GM12801 (cell line): ENCODE results near the gene TAF1L.

Source experiments
- TF ChIP-seq, protein P1 (sequence below): IDR thresholded peaks from one replicate; pipeline ENCODE4 v1.5.1; 2011; ENCODE audit warnings: control low read depth; ENCODE audit not compliant: insufficient read length; ENCODE audit errors: extremely low read depth

The TAF1L gene

DNA sequence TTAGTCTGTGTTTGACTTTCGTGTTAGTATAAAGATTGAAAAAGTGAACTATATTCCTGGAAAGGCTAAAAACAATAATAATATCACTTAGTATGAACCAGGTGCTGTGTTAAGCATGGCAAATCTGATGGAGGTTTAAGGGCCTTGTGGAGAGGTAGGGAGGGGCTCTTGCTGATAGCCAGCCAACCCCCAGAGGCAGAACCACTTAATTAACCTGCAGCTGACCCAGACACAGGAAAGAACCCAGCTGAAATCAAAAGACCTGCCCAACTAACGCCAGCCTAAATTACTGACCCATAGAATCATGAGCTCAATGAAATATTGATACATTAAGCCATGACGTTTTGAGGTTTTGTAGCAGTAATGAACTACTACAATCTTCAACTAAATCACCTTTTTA is 28.3 kb upstream of the TAF1L start:
- TF ChIP-seq, protein P1, sequence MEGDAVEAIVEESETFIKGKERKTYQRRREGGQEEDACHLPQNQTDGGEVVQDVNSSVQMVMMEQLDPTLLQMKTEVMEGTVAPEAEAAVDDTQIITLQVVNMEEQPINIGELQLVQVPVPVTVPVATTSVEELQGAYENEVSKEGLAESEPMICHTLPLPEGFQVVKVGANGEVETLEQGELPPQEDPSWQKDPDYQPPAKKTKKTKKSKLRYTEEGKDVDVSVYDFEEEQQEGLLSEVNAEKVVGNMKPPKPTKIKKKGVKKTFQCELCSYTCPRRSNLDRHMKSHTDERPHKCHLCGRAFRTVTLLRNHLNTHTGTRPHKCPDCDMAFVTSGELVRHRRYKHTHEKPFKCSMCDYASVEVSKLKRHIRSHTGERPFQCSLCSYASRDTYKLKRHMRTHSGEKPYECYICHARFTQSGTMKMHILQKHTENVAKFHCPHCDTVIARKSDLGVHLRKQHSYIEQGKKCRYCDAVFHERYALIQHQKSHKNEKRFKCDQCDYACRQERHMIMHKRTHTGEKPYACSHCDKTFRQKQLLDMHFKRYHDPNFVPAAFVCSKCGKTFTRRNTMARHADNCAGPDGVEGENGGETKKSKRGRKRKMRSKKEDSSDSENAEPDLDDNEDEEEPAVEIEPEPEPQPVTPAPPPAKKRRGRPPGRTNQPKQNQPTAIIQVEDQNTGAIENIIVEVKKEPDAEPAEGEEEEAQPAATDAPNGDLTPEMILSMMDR, result no peak

DNA sequence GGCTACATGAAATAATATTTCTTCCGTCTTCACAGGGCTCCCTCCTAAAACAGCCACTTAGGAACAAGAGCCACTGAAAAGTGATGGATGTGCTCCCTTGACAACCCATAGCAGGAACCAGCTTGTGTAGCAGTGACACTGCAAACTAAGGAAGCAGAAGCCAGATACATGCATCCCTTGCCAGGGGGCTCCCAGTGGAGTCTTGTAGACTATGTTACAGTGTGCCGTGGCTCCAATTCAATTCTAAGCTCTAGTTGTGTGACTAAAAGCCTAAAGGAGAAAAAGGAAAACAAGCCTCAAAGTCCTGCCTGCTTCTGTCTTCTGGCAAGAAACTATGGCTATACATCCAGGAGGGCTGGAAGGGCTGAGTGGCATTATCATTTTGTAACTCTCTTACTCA is 12.2 kb upstream of the TAF1L start:
- TF ChIP-seq, protein P1, result no peak

DNA sequence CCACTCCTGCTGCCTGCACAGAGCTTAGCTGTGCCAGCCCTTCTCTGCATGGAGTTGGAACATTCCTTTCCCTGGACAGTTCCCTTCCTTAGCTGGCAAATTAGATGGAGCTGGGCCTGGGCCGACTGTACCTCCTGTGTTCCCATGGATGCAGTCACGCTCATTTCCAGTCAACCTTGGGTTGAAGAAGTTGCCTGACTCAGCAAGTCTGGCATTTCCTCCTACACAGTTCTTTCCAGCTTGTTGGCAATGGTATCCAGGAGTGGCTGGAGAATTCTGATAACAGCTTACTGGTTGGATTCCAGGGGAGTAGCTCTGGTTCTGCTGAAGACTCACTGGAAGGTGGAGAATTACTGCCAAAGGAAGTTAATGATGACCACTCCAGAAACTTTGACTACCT is 9.2 kb upstream of the TAF1L start:
- TF ChIP-seq, protein P1, result no peak

DNA sequence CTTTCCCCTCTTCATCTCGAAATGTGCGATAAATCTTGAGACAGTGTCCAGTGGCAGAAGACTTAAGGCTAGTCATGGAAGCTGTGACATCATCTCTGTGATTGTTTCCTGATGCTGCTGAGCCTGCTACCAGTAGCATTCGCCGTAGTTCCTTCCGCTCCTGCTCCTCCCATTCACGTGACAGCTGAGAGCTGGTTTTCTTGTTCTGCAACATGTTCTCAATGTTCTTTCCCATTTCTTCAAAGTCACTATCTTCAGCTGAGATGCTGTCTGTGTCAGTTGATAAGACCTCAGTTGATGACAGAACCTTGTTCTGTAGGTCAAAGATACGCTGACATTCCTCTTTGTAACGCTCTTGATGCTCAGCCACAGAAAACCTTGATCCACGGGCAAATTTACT is 3.5 kb downstream of the TAF1L start:
- TF ChIP-seq, protein P1, result no peak

DNA sequence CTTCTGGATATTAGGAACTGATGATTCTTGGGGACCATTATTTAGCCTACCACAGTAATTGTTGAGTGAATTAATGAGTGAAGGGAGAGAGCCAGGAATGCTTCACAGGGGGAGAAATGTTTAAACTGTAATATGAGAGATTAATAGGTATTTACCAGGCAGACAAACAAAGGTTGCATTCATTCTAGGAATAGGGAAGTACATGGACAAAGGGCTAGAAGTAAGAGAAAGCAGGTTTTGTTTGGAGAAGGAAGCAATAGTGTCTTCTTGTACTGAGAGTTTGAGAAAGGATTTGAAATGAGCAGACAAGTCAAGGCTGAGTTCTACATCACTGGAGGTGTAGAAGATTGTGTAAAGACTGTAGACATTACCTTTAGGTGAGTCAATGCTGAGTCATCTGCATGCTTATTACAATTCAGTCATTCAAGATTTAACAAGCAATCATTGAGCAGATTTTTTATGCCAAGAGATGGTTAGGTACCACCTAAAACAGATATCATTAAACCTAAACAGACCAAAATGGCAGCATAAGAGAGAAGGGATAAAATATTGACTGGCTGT is 8.0 kb downstream of the TAF1L start:
- TF ChIP-seq, protein P1, result no peak

DNA sequence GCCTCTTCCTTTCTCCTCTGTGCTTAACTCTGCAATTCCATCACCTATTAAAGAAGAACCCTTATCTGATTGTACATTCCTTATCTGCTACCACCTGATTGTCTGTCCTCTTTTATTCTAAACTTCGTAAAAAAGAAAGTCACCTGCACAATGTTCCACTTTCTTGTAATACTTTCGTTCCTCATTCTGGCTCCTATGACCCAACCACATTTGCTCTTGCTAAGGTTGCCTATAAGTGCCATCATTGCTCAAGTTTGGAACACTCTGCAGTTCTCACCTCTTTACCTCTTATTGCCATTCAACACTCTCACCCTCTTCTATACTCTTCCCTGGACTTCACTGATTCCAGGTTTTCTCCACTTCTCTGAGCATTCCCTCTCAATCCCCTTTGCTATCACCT is 10.1 kb downstream of the TAF1L start:
- TF ChIP-seq, protein P1, result no peak

DNA sequence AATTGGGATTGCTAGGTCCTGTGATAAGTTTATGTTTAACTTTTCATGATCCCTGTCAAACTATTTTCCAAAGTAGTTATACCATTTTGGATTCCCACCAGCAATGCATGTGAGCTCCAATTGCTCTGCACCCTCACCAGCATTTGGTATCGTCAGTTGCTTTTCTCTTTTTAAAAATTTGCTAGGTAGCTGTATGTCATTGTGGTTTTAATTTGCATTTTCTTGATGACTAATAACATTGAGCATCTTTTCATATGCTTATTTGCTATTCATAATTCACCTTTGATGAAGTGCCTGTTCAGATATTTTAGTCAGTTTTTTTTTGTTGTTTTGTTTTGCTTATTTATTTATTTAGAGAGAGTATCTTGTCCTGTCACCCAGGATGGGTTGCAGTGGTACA is 12.5 kb downstream of the TAF1L start:
- TF ChIP-seq, protein P1, result no peak
